MCF 10A (cell line): ENCODE data around the gene STAT6. TPM values are rescaled to one million over a fixed set of nuclear protein-coding genes. Genes with fewer than 3 reads are reported as not detected.
A peak's percentile ranks its signal among the peaks of the same experiment; 100 is the strongest.

Experiments used
- BruUV-seq: library from RNA; stranded (reverse); fragments of 400-500 nt; replicated peaks from 2 replicates; lab custom pipeline; 2021; lab: Mats Ljungman, UMichigan
- CTCF ChIA-PET: fragments of 300-600 bp; sonication (Branson Sonifier 250); formaldehyde crosslinking; extraction: SDS; loops from one replicate; lab custom pipeline; 2021; ENCODE audit warnings: antibody characterized with exemption, inconsistent platforms; lab: Yijun Ruan, JAX
- POLR2A ChIA-PET: fragments of 300-600, 350-650 bp; sonication (Branson Sonifier 250); formaldehyde crosslinking; extraction: SDS; loops from one replicate; lab custom pipeline; 2020; ENCODE audit warnings: antibody characterized with exemption, inconsistent platforms; lab: Yijun Ruan, JAX
- DNase-seq: peaks from one replicate; pipeline ENCODE4 v3.0.0-alpha.2; 2018; ENCODE audit not compliant: unreplicated experiment
- H3K27ac Mint-ChIP-seq: one replicate; pipeline ENCODE4 v1.8.0; 2022; ENCODE audit warnings: mild to moderate bottlenecking, low read depth, mixed read lengths; ENCODE audit not compliant: unreplicated experiment
- H3K27me3 Mint-ChIP-seq: one replicate; pipeline ENCODE4 v1.8.0; 2022; ENCODE audit warnings: mixed read lengths; ENCODE audit not compliant: insufficient read depth, unreplicated experiment
- H3K36me3 Mint-ChIP-seq: one replicate; pipeline ENCODE4 v1.8.0; 2022; ENCODE audit warnings: mild to moderate bottlenecking, moderate library complexity, mixed read lengths; ENCODE audit not compliant: insufficient read depth, unreplicated experiment
- H3K4me1 Mint-ChIP-seq: one replicate; pipeline ENCODE4 v1.8.0; 2022; ENCODE audit warnings: mixed read lengths; ENCODE audit not compliant: insufficient read depth, unreplicated experiment
- H3K4me3 Mint-ChIP-seq: one replicate; pipeline ENCODE4 v1.8.0; 2022; ENCODE audit warnings: mild to moderate bottlenecking, moderate library complexity, mixed read lengths; ENCODE audit not compliant: unreplicated experiment
- H3K9me3 Mint-ChIP-seq: one replicate; pipeline ENCODE4 v1.8.0; 2022; ENCODE audit warnings: mixed read lengths; ENCODE audit not compliant: unreplicated experiment
- intact Hi-C: fragments of 100-400 bp; cut with micrococcal nuclease; formaldehyde crosslinking; loops from 2 replicates; pipeline ENCODE4 v1.14.1; 2022
- total RNA-seq: library from RNA; stranded (reverse); gene quantifications from 2 replicates; pipeline ENCODE4 v1.2.3, GENCODE V29; 2022
- TF ChIP-seq, protein P1 (sequence below): fragments of 200-600 bp; IDR thresholded peaks from one replicate; pipeline ENCODE4 v1.8.0; 2022; ENCODE audit warnings: antibody characterized with exemption, mild to moderate bottlenecking; ENCODE audit not compliant: unreplicated experiment

STAT6 gene
- total RNA-seq, 1 experiment from 2014 or later, result 99.7 TPM

DNA sequence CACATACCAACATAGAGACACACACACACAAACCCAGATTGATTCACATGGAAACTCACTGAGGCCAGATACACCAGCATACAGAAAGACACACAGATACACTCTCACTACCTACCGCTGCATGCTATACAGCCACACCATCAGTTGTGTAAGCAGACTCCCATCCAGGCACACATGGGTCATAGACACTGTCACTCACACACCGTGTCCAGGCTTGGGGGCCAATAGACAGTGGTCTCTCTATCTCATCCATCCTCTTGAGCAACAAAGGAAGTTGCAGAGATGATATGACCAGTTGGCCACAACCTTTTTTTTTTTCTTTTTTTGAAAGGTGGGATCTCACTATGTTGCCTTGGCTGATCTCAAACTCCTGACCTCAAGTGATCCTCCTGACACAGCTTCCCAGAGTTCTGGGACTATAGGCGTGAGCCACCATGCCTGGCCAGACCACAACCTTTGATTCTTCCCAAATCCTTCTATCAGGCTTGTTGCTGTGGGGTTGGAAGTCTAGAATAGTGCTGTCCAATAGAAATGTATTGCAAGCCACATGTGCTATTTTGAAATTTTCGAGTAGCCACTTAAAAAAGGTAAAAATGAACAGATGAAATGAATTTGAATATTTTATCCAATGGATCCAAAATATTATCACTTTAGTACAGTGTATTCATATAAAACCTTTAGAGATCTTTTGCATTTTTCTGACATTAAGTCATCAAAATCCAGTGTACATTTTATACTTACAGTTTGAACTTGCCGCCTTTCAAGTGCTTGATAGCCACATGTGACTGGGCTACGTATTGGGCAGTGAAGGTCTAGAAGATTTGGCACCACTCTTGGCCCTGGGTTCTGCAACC is 28.9 kb upstream of the STAT6 start:
- no peak for DNase-seq
- BruUV-seq, result no TSS peak
- intact Hi-C loops, result no loop called here
- H3K4me1 Mint-ChIP-seq, result peaks cover 6% of the 10 kb centered on the region
- H3K27me3 Mint-ChIP-seq, result no peaks in the 10 kb centered on the region
- no peak overlapping the region for H3K4me3 Mint-ChIP-seq
- H3K36me3 Mint-ChIP-seq, result peaks cover 24% of the 10 kb centered on the region
- H3K27ac Mint-ChIP-seq, result no peak overlapping the region
- CTCF ChIA-PET, result interaction anchor here (0.8 to 1.4 kb wide), 3 partner anchors 35 to 131 kb away, joined by 3 to 4 read pairs (median 3); no protein-coding TSS in a partner anchor
- H3K9me3 Mint-ChIP-seq, result no peaks in the 10 kb centered on the region
- POLR2A ChIA-PET, result no interaction called here
- TF ChIP-seq, protein P1, sequence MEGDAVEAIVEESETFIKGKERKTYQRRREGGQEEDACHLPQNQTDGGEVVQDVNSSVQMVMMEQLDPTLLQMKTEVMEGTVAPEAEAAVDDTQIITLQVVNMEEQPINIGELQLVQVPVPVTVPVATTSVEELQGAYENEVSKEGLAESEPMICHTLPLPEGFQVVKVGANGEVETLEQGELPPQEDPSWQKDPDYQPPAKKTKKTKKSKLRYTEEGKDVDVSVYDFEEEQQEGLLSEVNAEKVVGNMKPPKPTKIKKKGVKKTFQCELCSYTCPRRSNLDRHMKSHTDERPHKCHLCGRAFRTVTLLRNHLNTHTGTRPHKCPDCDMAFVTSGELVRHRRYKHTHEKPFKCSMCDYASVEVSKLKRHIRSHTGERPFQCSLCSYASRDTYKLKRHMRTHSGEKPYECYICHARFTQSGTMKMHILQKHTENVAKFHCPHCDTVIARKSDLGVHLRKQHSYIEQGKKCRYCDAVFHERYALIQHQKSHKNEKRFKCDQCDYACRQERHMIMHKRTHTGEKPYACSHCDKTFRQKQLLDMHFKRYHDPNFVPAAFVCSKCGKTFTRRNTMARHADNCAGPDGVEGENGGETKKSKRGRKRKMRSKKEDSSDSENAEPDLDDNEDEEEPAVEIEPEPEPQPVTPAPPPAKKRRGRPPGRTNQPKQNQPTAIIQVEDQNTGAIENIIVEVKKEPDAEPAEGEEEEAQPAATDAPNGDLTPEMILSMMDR, result no peak

DNA sequence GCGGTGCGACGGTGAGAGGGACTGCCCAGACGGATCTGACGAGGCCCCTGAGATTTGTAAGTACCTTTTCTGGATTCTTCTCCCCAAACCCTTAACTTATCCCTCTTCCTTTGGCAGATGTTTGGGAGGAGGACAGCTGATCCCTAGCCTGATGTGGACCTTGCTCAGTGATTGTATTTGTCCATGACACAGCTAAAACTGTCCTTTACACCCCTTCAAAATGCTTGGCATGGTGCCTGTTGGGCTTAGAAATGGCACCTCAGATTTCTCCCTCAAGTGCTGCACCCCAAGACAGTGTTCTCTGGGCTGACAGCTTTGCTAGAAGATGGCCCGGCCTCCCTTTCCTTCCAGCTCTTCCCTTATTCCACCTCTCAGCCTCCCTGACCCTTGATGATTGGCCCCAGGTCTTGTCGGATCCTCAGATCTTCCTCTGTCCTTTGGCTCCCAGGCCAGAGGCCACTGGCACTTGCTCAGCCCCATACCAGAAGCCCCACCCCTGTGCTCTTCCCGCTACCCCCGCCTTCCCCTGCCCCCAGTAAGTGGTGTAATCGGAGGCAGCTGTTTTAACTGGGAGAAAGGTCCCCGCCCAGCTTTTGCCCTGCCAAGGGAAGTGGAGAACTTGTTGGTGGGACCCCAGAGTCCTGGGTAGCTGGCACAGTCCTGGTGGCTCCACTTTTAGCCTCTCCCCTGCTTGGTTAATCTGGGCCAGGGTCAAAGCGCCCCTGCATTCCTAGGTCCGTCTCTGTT is 27.5 kb upstream of the STAT6 start:
- Mint-ChIP-seq H3K4me3 (no peak overlapping the region), H3K27me3 (no peaks in the 10 kb centered on the region), H3K4me1 (peaks cover 14% of the 10 kb centered on the region), H3K9me3 (no peaks in the 10 kb centered on the region), H3K27ac (no peak overlapping the region), H3K36me3 (peaks cover 17% of the 10 kb centered on the region)
- ChIA-PET CTCF (no interaction called here), POLR2A (no interaction called here)
- BruUV-seq, result no TSS peak
- intact Hi-C loops, result no loop called here
- TF ChIP-seq, protein P1, result no peak
- peak; percentile 51 for DNase-seq

DNA sequence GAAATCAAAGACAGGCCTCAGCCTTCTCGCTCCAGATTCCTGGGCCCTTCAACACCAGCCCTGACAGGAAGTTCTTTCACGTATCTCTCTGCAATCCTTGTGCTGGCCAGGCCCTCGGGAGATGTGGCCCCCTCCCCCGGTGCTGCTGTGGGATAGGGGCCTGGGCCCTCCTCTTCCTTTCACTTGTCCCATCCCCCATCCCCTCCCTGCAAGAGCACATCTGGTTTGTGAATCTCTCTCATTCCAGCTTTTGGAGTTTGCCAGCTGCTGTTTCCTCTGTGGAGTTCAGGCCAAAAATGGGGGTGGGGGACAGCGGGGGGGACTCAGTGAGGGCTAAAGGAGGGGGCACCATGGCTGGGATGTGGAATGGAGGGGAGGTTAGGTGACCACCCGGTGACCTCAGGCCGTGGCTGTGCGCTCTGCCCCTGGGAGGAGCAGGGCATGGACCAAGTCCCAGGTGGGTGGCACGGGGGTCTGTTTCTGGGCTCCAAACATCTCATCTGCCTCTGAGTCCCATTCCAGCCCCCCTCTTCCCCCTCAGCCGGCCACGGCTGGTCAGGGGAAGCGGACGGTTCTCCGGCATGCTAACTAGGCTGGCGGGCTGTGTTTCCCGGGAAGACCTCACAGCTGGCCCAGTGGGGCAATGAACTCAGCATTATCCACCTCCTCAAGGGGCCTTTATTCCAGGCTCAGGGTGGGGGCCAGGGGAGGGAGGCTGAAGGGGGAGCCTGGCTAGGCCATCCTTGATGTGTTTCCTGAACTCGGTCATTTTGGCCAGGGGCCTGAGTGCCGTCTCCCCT is 24.6 kb upstream of the STAT6 start:
- no peaks in the 10 kb centered on the region for H3K27me3 Mint-ChIP-seq
- H3K9me3 Mint-ChIP-seq, result no peaks in the 10 kb centered on the region
- TF ChIP-seq, protein P1, result no peak
- intact Hi-C loops, result no loop called here
- DNase-seq, result no peak
- peaks cover 40% of the 10 kb centered on the region for H3K4me1 Mint-ChIP-seq
- H3K27ac Mint-ChIP-seq, result peak overlapping the region; percentile 50
- ChIA-PET CTCF (interaction anchor here (0.6 kb wide), 1 partner anchor 39 kb away, joined by 3 read pairs; no protein-coding TSS in a partner anchor), POLR2A (interaction anchor here (1.1 to 1.3 kb wide), 2 partner anchors 7 to 40 kb away, joined by 4 read pairs; partner anchors contain the start of gene LRP1)
- peaks cover 17% of the 10 kb centered on the region for H3K36me3 Mint-ChIP-seq
- no TSS peak for BruUV-seq
- no peak overlapping the region for H3K4me3 Mint-ChIP-seq
